ENCODE data around the gene KCNK1. TPM values are rescaled to one million over a fixed set of nuclear protein-coding genes. Genes with fewer than 3 reads are reported as not detected.

Gene KCNK1
- total and polyA plus RNA-seq, 10 donors = 0.15 to 2.9 (median 1.3) TPM

GRCh38 chr1:233671286-233671685 lies 57.4 kb downstream of the KCNK1 start:
- H3K9me3 ChIP-seq = peaks cover 0 to 8% (median 0%) of the 10 kb centered on the region in 8 donors
- H3K27me3 ChIP-seq (replicated peaks in 1 of 7) = no peaks in the 10 kb centered on the region
- intact Hi-C loops (cut with DNase I; ENCODE audit: low total_unique reads) = no loop called here
- no peaks in the 10 kb centered on the region for H3K36me3 ChIP-seq
- DNase-seq = no peak
- H3K4me1 ChIP-seq = no peaks in the 10 kb centered on the region
- 74 to 90% (median 82%) methylated on average over 5 of the region's 5 CpGs for WGBS, 5 donors
- H3K27ac ChIP-seq = no peak overlapping the region
- TF ChIP-seq POLR2AphosphoS5 (IDR thresholded peaks at IDR 0.05) (no peak), CTCF (IDR thresholded peaks at IDR 0.05 in 8 of 11, conservative IDR thresholded peaks at IDR 0.05 in 3 of 11) (no peak)
- H3K4me3 ChIP-seq = no peak overlapping the region

GRCh38 chr1:233672732-233673131 lies 58.8 kb downstream of the KCNK1 start:
- Histone ChIP-seq H3K9me3 (peaks cover 0 to 8% (median 0%) of the 10 kb centered on the region in 8 donors), H3K4me1 (no peaks in the 10 kb centered on the region), H3K27me3 (replicated peaks in 1 of 7) (no peaks in the 10 kb centered on the region), H3K4me3 (no peak overlapping the region), H3K36me3 (no peaks in the 10 kb centered on the region), H3K27ac (no peak overlapping the region)
- 86 to 96% (median 90%) methylated on average over 6 of the region's 6 CpGs for WGBS, 5 donors
- DNase-seq = no peak
- TF ChIP-seq POLR2AphosphoS5 (IDR thresholded peaks at IDR 0.05) = no peak
- no peak for TF ChIP-seq POLR2A (IDR thresholded peaks at IDR 0.05)
- no peak for TF ChIP-seq CTCF (IDR thresholded peaks at IDR 0.05 in 8 of 11, conservative IDR thresholded peaks at IDR 0.05 in 3 of 11)
- intact Hi-C loops (cut with DNase I; ENCODE audit: low total_unique reads) = no loop called here

DNA sequence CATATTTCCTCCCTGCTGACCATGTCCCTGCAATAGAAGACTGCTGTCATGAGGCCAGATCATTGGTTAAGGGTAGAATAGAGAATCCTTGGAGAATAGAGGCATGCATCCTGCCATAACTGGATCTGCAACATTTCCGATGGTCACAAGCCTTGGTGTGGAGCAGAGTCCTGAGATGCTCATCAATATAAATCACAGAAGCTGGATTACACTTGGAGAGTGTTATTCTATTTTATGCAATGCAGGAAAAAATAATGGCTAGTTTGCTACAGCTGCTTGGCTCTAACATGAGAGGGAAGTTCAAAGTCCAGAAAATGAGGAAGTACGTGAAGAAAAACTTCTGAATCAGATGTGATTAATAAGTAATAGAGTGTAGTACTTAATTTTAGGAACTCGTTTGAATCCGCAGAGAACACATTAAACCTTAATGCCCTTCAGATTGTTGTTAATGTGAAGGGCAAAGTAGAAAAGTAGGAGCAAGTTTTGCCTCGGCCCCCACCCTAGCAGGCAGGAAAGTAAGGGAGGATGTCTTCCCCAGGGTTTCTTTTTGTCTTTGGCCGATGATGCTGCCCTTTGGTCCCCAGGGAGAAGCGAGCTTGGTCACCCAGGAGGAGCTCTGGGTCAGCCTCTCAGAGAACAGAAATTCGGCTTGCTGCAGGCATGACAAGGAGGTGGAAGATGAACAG lies 59.5 kb downstream of the KCNK1 start:
- no peaks in the 10 kb centered on the region for H3K27me3 ChIP-seq (replicated peaks in 1 of 7)
- no peak overlapping the region for H3K4me3 ChIP-seq
- no peak overlapping the region for H3K27ac ChIP-seq
- H3K4me1 ChIP-seq = no peaks in the 10 kb centered on the region
- H3K9me3 ChIP-seq = peaks cover 0 to 8% (median 0%) of the 10 kb centered on the region in 8 donors
- no peak for DNase-seq
- TF ChIP-seq POLR2A (IDR thresholded peaks at IDR 0.05) (no peak), POLR2AphosphoS5 (IDR thresholded peaks at IDR 0.05) (no peak), CTCF (IDR thresholded peaks at IDR 0.05 in 8 of 11, conservative IDR thresholded peaks at IDR 0.05 in 3 of 11) (no peak)
- intact Hi-C loops (cut with DNase I; ENCODE audit: low total_unique reads) = no loop called here
- 56 to 64% (median 62%) methylated on average over 8 of the region's 8 CpGs for WGBS, 5 donors
- no peaks in the 10 kb centered on the region for H3K36me3 ChIP-seq

DNA sequence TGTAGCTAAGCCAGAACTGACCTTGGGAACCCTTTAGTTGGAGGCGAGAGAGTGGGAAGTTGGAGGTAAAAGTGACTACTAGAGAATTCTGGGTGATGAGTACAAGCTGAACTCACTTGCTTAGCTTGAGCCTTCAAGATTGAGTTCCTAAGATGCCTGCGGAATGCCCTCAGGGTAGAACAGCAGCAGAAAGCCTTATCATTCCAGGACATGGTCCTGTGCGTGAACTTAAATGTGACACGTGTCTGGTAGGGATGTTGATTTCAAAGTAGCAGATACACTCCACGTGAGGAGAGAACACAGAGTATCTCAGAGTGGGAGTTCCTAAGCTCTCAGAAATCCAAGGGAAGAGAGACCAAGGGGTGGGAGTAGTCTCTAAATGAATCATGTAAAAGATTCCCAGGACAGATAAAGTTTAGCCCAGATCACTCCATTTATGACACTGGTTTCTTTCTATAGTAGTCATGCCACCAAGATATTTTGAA lies 60.1 kb downstream of the KCNK1 start:
- H3K9me3 ChIP-seq = peaks cover 0 to 8% (median 0%) of the 10 kb centered on the region in 8 donors
- 78 to 83% (median 83%) methylated on average over 5 of the region's 5 CpGs for WGBS, 5 donors

More for the DNA sequence above, 60.1 kb downstream of the KCNK1 start:
- no peak for DNase-seq
- Histone ChIP-seq H3K4me1 (no peaks in the 10 kb centered on the region), H3K4me3 (no peak overlapping the region), H3K36me3 (no peaks in the 10 kb centered on the region), H3K27me3 (replicated peaks in 1 of 7) (no peaks in the 10 kb centered on the region), H3K27ac (no peak overlapping the region)
- TF ChIP-seq POLR2AphosphoS5 (IDR thresholded peaks at IDR 0.05) (no peak), POLR2A (IDR thresholded peaks at IDR 0.05) (no peak), CTCF (IDR thresholded peaks at IDR 0.05 in 8 of 11, conservative IDR thresholded peaks at IDR 0.05 in 3 of 11) (no peak)
- intact Hi-C loops (cut with DNase I; ENCODE audit: low total_unique reads) = no loop called here
